Measurements from ENCODE around the gene EHHADH.
"Not testable (repeated sequence)": the region's sequence is repeated elsewhere in the genome, so short reads cannot be mapped to it uniquely, and the experiment has no call there.

The EHHADH gene

GRCh38 chr3:185253645-185254410 lies at the start of gene EHHADH:
EHHADH (minus strand) TSS chr3:185254049; CDS start chr3:185254022, 27 bp downstream.
- DNase-seq: peak; percentile 29 to 48

- DNase-seq: not testable (repeated sequence)
These were observed 46.1 kb upstream of the EHHADH start for GRCh38 chr3:185299918-185300426.

GRCh38 chr3:185297867-185298266 lies 44.0 kb upstream of the EHHADH start:
- DNase-seq: no peak

- no peak for DNase-seq
These were observed 38.4 kb upstream of the EHHADH start for GRCh38 chr3:185292238-185292637.

- no peak for DNase-seq
These were observed 36.4 kb upstream of the EHHADH start for GRCh38 chr3:185290266-185290665.

- no peak for DNase-seq
These were observed 29.6 kb upstream of the EHHADH start for GRCh38 chr3:185283374-185283935.

- peak; percentile 90 to 94 for DNase-seq
These were observed 29.0 kb upstream of the EHHADH start for GRCh38 chr3:185282696-185283373.

- no peak for DNase-seq
These were observed 26.9 kb upstream of the EHHADH start for GRCh38 chr3:185280572-185281365.

- DNase-seq: no peak
These were observed 25.8 kb upstream of the EHHADH start for GRCh38 chr3:185279587-185280138.

- DNase-seq: no peak
These were observed 22.6 kb upstream of the EHHADH start for GRCh38 chr3:185276415-185276814.

- no peak for DNase-seq
These were observed 18.2 kb upstream of the EHHADH start for GRCh38 chr3:185272033-185272432.

- DNase-seq: no peak
These were observed 17.1 kb upstream of the EHHADH start for GRCh38 chr3:185270956-185271332.

- DNase-seq: no peak
These were observed 16.6 kb upstream of the EHHADH start for GRCh38 chr3:185270262-185270955.

GRCh38 chr3:185268194-185268962 lies 14.5 kb upstream of the EHHADH start:
- DNase-seq: no peak

- no peak for DNase-seq
These were observed 13.3 kb upstream of the EHHADH start for GRCh38 chr3:185267193-185267592.

- DNase-seq: no peak
These were observed 11.2 kb upstream of the EHHADH start for GRCh38 chr3:185264849-185265553.

GRCh38 chr3:185263423-185263822 lies 9.6 kb upstream of the EHHADH start:
- DNase-seq: no peak

- DNase-seq: no peak
These were observed 3.5 kb upstream of the EHHADH start for GRCh38 chr3:185257334-185257733.

- DNase-seq: no peak
These were observed 950 bp upstream of the EHHADH start for GRCh38 chr3:185254799-185255198.

- DNase-seq: not testable (repeated sequence)
These were observed 716 bp downstream of the EHHADH start for GRCh38 chr3:185253133-185253532.

GRCh38 chr3:185251272-185251671 lies 2.6 kb downstream of the EHHADH start:
- no peak for DNase-seq

All from stimulated activated CD4-positive, alpha-beta T cell treated with anti-CD3 and anti-CD28 coated beads, Interleukin-2, amount 100 ng/mL, for 48 hours (primary cell).